Transverse colon (tissue), 4 donors: ENCODE results near the gene TLCD3A. TPM values are rescaled to one million over a fixed set of nuclear protein-coding genes. Genes with fewer than 3 reads are reported as not detected.
"Not testable (repeated sequence)": the region's sequence is repeated elsewhere in the genome, so short reads cannot be mapped to it uniquely, and the experiment has no call there.

Source experiments
- DNase-seq: peaks from one replicate; pipeline ENCODE4 v3.0.0-alpha.2; 2019
- H3K27ac ChIP-seq, 4 donors: fragments of 200-600 bp; sonication (generic); 2 replicates each; pipeline ENCODE4 v1.5.1; 2016 to 2018; ENCODE audit warnings: inconsistent platforms in 4 of 4
- H3K27me3 ChIP-seq: fragments of 200-600 bp; sonication (generic); 2 replicates; pipeline ENCODE4 v1.5.1; 2017; ENCODE audit warnings: inconsistent platforms
- H3K36me3 ChIP-seq, 4 donors: fragments of 200-600 bp; sonication (generic); 2 replicates each; pipeline ENCODE4 v1.5.1; 2017 to 2019; ENCODE audit warnings: inconsistent platforms in 4 of 4
- H3K4me1 ChIP-seq, 4 donors: fragments of 200-600 bp; sonication (generic); 2 replicates each; pipeline ENCODE4 v1.5.1; 2017 to 2020; ENCODE audit warnings: inconsistent platforms in 4 of 4
- H3K4me3 ChIP-seq, 4 donors: fragments of 200-600 bp; sonication (generic); 1 replicate in 1 of 4; 2 replicates in 3 of 4; pipeline versions ENCODE4 v1.5.1 to v1.6.1; 2017 to 2019; ENCODE audit warnings: inconsistent platforms in 4 of 4
- H3K9me3 ChIP-seq, 2 donors: fragments of 200-600 bp; sonication (generic); 2 replicates each; pipeline ENCODE4 v1.5.1; 2017 to 2019; ENCODE audit warnings: inconsistent platforms in 2 of 2
- EP300 ChIP-seq: sonication (generic); formaldehyde crosslinking; IDR thresholded peaks from one replicate; pipeline ENCODE4 v1.6.1; 2017; ENCODE audit warnings: antibody characterized with exemption, low read depth
- POLR2A ChIP-seq: fragments of 450-650 bp; IDR thresholded peaks from one replicate; pipeline ENCODE4 v1.6.1; 2016; ENCODE audit warnings: antibody characterized with exemption, mild to moderate bottlenecking, moderate library complexity
- POLR2AphosphoS5 ChIP-seq, 3 donors: sonication (generic); formaldehyde crosslinking; IDR thresholded peaks; one replicate each; pipeline ENCODE4 v1.6.1; 2016; ENCODE audit warnings: antibody characterized with exemption in 3 of 3
- WGBS, 2 donors: methylation state at CpG; one replicate each; pipeline ENCODE4 v1.1.5; 2018; ENCODE audit warnings: low coverage in 1 of 2; 5-methylcytosine and 5-hydroxymethylcytosine counted together
- in situ Hi-C, 4 donors: fragments of 200-750 bp; cut with MboI; loops; one replicate each; pipeline versions ENCODE4 v1.15.0 to v1.15.1; 2017; ENCODE audit warnings: low sequenced_read_pairs in 3 of 4, low pct_ligation_motif_present in 1 of 4, low pct_unique_long_range_greater_than_20kb in 1 of 4
- intact Hi-C: fragments of 100-400 bp; cut with DNase I; formaldehyde crosslinking; loops from one replicate; pipeline ENCODE4 v1.15.1; 2023; ENCODE audit warnings: low total_unique reads
- total RNA-seq, 4 donors: library from RNA; depleted of rRNA; stranded (reverse); fragments of >200 nt; gene quantifications; one replicate each; pipeline ENCODE4 v1.1.0, GENCODE V29; 2016
- TF ChIP-seq, protein P1 (sequence below), 5 experiments: fragments of 200-600 bp in 3 of 5; fragments of 450-650 bp in 2 of 5; sonication (generic) in 3 of 5; IDR thresholded peaks; 1 replicate in 2 of 5; 2 replicates in 3 of 5; pipeline ENCODE4 v1.5.1; 2016 to 2017; ENCODE audit warnings: antibody characterized with exemption in 5 of 5, inconsistent platforms in 3 of 5, mild to moderate bottlenecking in 2 of 5, moderate library complexity in 1 of 5

The TLCD3A gene
- total RNA-seq, 4 donors from 2014 or later = 3.2 to 6.4 (median 4.1) TPM

DNA sequence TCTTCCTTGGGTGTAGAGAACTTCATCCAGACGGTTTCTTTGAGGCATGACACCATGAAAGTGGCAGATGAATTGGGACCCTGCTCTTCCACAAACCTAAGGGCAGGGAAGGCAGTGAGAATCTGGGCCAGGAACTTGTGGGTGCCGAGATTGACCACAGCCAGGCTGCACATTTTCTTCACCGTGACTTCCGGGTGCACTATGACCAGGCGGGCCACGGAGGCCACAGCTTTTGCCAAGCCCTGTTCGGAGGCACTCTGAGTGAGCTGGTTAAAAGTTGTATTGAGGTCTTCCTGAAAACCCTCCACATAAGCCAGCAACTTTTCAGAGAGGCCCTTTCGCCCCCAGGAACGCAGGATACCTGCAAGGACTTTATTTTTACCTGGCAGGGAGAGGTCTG, 13.8 kb downstream of the TLCD3A start:
- Histone ChIP-seq H3K4me1 (peaks cover 6 to 13% (median 9%) of the 10 kb centered on the region in 4 donors), H3K27ac (no peak overlapping the region), H3K27me3 (no peaks in the 10 kb centered on the region), H3K4me3 (no peak overlapping the region), H3K9me3 (no peaks in the 10 kb centered on the region), H3K36me3 (peaks cover 0 to 9% (median 0%) of the 10 kb centered on the region in 4 donors)
- intact Hi-C loops = no loop called here
- 86% methylated on average over 9 of the region's 9 CpGs; no CpG with 5 or more reads in 1 of the 2 donors for WGBS, 2 donors
- TF ChIP-seq, protein P1, sequence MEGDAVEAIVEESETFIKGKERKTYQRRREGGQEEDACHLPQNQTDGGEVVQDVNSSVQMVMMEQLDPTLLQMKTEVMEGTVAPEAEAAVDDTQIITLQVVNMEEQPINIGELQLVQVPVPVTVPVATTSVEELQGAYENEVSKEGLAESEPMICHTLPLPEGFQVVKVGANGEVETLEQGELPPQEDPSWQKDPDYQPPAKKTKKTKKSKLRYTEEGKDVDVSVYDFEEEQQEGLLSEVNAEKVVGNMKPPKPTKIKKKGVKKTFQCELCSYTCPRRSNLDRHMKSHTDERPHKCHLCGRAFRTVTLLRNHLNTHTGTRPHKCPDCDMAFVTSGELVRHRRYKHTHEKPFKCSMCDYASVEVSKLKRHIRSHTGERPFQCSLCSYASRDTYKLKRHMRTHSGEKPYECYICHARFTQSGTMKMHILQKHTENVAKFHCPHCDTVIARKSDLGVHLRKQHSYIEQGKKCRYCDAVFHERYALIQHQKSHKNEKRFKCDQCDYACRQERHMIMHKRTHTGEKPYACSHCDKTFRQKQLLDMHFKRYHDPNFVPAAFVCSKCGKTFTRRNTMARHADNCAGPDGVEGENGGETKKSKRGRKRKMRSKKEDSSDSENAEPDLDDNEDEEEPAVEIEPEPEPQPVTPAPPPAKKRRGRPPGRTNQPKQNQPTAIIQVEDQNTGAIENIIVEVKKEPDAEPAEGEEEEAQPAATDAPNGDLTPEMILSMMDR (IDR thresholded peaks at IDR 0.05) = no peak
- TF ChIP-seq POLR2A (no peak), EP300 (no peak), POLR2AphosphoS5 (IDR thresholded peaks at IDR 0.05) (no peak)
- in situ Hi-C loops = no loop called here
- DNase-seq = no peak

DNA sequence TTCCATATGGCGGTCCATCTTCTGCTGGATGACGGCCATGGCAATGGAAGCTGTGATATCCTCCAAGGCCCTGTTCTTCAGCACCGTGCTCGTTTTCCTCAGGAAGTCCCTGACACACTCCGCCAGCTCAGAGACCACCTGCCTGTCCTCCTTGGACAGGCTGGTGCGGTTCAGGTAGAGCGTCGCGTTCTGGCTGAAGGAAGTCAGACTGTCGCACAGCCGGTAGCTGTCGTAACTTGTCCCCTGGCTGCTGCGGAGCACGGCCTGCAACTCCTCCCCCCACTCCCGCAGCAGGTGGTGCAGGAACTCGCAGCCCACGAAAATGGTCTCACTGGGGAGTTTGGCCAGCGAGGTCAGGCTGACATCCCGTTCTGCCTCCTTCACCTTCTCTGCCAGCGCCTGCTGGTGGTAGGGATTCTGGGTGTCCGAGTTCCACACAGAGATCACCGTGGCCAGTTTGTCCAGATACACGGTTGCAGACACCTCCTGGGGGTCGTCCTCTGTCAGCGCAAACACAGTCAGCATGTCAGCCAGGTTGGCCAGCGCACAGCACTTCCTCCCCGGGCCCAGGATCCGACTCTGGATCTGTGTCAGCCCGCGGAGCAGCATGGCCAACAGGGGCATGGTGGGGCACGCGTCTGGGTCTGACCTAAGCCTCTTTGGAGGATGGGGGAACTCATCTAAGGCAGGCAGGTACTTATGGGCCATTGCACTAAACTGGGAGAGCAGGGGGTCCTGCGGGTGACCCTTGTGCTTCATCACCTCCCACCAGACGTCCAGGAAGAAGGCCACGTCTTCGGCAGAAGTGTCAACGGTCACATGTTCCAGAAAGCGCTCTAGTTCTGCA, 14.6 kb downstream of the TLCD3A start:
- in situ Hi-C loops = no loop called here
- peaks cover 7 to 17% (median 14%) of the 10 kb centered on the region in 4 donors for H3K4me1 ChIP-seq
- no peak for DNase-seq
- H3K9me3 ChIP-seq = no peaks in the 10 kb centered on the region
- 93% methylated on average over 37 of the region's 38 CpGs; no CpG with 5 or more reads in 1 of the 2 donors for WGBS, 2 donors
- H3K27me3 ChIP-seq = no peaks in the 10 kb centered on the region
- no peak overlapping the region for H3K4me3 ChIP-seq
- intact Hi-C loops = no loop called here
- H3K27ac ChIP-seq = no peak overlapping the region
- TF ChIP-seq POLR2AphosphoS5 (IDR thresholded peaks at IDR 0.05) (no peak), POLR2A (no peak), EP300 (no peak)
- TF ChIP-seq, protein P1 (IDR thresholded peaks at IDR 0.05) = no peak
- peaks cover 0 to 9% (median 0%) of the 10 kb centered on the region in 4 donors for H3K36me3 ChIP-seq

DNA sequence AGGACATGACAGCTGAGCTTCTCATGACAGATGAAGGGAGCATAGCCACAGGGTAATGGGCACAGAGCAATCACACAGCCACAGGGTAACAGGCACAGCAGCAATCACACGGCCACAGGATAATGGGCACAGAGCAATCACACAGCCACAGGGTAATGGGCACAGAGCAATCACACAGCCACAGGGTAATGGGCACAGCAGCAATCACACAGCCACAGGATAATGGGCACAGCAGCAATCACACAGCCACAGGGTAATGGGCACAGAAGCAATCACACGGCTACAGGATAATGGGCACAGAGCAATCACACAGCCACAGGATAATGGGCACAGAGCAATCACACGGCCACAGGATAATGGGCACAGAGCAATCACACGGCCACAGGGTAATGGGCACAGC, 16.2 kb downstream of the TLCD3A start:
- H3K27me3 ChIP-seq, in situ Hi-C loops, H3K27ac ChIP-seq, intact Hi-C loops, H3K36me3 ChIP-seq, H3K9me3 ChIP-seq, DNase-seq, H3K4me3 ChIP-seq: not testable (repeated sequence)
- WGBS, 2 donors = 94 to 100% methylated on average over 1 to 4 of the region's 4 CpGs
- H3K4me1 ChIP-seq = peaks cover 7 to 22% (median 16%) of the 10 kb centered on the region in 4 donors

DNA sequence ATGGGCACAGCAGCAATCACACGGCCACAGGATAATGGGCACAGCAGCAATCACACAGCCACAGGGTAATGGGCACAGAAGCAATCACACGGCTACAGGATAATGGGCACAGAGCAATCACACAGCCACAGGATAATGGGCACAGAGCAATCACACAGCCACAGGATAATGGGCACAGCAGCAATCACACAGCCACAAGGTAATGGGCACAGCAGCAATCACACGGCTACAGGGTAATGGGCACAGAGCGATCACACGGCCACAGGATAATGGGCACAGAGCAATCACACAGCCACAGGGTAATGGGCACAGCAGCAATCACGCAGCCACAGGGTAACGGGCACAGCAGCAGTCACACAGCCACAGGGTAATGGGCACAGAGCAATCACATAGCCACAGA, 17.0 kb downstream of the TLCD3A start:
- H3K36me3 ChIP-seq, H3K27me3 ChIP-seq, H3K4me3 ChIP-seq, H3K27ac ChIP-seq, intact Hi-C loops, in situ Hi-C loops, H3K9me3 ChIP-seq, DNase-seq: not testable (repeated sequence)
- 67 to 76% methylated on average over 3 to 7 of the region's 7 CpGs for WGBS, 2 donors
- peaks cover 7 to 22% (median 16%) of the 10 kb centered on the region in 4 donors for H3K4me1 ChIP-seq

DNA sequence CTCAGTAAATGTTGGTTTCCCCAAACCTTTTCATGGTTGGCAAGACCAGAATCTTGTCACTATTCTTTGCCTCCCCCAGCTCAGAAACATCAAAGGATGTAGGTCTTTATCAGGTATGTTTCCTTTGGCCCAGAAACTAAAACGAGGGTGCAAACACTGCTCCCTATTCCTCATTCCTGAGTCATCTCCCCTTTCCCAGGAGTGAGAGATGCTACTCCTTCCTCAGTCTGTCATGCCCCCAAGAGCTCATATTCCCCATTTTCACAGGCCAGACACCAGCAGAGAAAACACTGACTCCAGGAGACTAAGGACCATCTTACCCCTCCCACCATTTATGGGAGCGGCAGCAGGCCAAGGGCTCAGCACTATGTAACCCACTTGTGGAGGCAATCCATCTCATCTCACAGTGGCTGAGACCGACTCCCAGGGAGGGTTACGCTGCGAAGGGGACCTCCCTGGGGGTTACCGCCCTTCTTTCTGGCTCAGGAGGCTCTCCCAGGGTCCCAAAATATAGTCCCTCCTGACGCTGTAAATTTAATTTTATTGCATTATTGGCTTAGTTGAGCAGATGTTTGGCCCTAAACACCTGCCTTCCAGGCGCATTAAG, 18.1 kb downstream of the TLCD3A start:
- Histone ChIP-seq H3K4me1 (peaks cover 7 to 22% (median 16%) of the 10 kb centered on the region in 4 donors), H3K27ac (peak overlapping the region in 1 of 4 donors; percentile 82), H3K27me3 (no peaks in the 10 kb centered on the region), H3K36me3 (peaks cover 0 to 9% (median 0%) of the 10 kb centered on the region in 4 donors), H3K4me3 (peak overlapping the region in 2 of 4 donors; percentile 88 to 91), H3K9me3 (no peaks in the 10 kb centered on the region)
- DNase-seq = no peak
- TF ChIP-seq POLR2A = no peak
- TF ChIP-seq, protein P1 (IDR thresholded peaks at IDR 0.05) = no peak
- no peak for TF ChIP-seq POLR2AphosphoS5 (IDR thresholded peaks at IDR 0.05)
- TF ChIP-seq EP300 = no peak
- intact Hi-C loops = no loop called here
- 40 to 47% methylated on average over 1 to 8 of the region's 8 CpGs for WGBS, 2 donors
- in situ Hi-C loops = no loop called here
